Cardiac muscle cell (in vitro differentiated cells and primary cell): ENCODE results near the gene SAMD13. TPM values are rescaled to one million over a fixed set of nuclear protein-coding genes. Genes with fewer than 3 reads are reported as not detected.
A peak's percentile ranks its signal among the peaks of the same experiment; 100 is the strongest.

ENCODE experiments used
- DNase-seq, 2 donors: peaks; one replicate each; pipeline versions ENCODE4 v3.0.0 to v3.0.0-alpha.2; 2010 to 2017; ENCODE audit warnings: low read depth in 1 of 2, low spot score in 1 of 2
- H3K27ac ChIP-seq: fragments of 200-600 bp; sonication (generic); 2 replicates; pipeline ENCODE4 v1.5.1; 2016
- H3K27me3 ChIP-seq: fragments of 200-600 bp; sonication (generic); 2 replicates; pipeline ENCODE4 v1.6.0; 2016; ENCODE audit warnings: control low read depth
- H3K36me3 ChIP-seq: fragments of 200-600 bp; sonication (generic); 2 replicates; pipeline ENCODE4 v1.5.1; 2016; ENCODE audit warnings: control low read depth
- H3K4me1 ChIP-seq: fragments of 200-600 bp; sonication (generic); 2 replicates; pipeline ENCODE4 v1.8.1; 2017; ENCODE audit warnings: low read depth, mild to moderate bottlenecking, mixed run types
- H3K4me3 ChIP-seq: fragments of 200-600 bp; sonication (generic); 2 replicates; pipeline ENCODE4 v1.5.1; 2016; ENCODE audit warnings: mild to moderate bottlenecking
- H3K9me3 ChIP-seq: fragments of 200-600 bp; sonication (generic); 2 replicates; pipeline ENCODE4 v1.5.1; 2017; ENCODE audit warnings: low read depth, mild to moderate bottlenecking, control low read depth
- polyA plus RNA-seq: library from polyadenylated mRNA; unstranded; fragments of >200 nt; fragmentation: Nextera tagmentation; extraction: Ambion mirVana; gene quantifications from 2 replicates; pipeline ENCODE4 v1.2.1, GENCODE V29; 2016
- total RNA-seq: library from RNA; depleted of rRNA; stranded (reverse); fragments of >200 nt; gene quantifications from 2 replicates; pipeline ENCODE4 v1.2.3, GENCODE V29; 2016
- TF ChIP-seq, protein P1 (sequence below): IDR thresholded peaks from 2 replicates; pipeline ENCODE4 v1.5.1; 2012; ENCODE audit warnings: low read depth, mild to moderate bottlenecking, low read length

SAMD13 gene
- total and polyA plus RNA-seq, 2 experiments from 2014 or later, result 2.5 to 4.9 TPM

GRCh38 chr1:84370831-84371394 is 69.4 kb downstream of the SAMD13 start:
- TF ChIP-seq, protein P1, sequence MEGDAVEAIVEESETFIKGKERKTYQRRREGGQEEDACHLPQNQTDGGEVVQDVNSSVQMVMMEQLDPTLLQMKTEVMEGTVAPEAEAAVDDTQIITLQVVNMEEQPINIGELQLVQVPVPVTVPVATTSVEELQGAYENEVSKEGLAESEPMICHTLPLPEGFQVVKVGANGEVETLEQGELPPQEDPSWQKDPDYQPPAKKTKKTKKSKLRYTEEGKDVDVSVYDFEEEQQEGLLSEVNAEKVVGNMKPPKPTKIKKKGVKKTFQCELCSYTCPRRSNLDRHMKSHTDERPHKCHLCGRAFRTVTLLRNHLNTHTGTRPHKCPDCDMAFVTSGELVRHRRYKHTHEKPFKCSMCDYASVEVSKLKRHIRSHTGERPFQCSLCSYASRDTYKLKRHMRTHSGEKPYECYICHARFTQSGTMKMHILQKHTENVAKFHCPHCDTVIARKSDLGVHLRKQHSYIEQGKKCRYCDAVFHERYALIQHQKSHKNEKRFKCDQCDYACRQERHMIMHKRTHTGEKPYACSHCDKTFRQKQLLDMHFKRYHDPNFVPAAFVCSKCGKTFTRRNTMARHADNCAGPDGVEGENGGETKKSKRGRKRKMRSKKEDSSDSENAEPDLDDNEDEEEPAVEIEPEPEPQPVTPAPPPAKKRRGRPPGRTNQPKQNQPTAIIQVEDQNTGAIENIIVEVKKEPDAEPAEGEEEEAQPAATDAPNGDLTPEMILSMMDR, result no peak
- no peaks in the 10 kb centered on the region for H3K4me1 ChIP-seq
- H3K4me3 ChIP-seq, result no peak overlapping the region
- DNase-seq, result peak in 1 of 2 donors; percentile 63
- no peak overlapping the region for H3K27ac ChIP-seq
- no peaks in the 10 kb centered on the region for H3K9me3 ChIP-seq
- H3K36me3 ChIP-seq, result no peaks in the 10 kb centered on the region
- no peaks in the 10 kb centered on the region for H3K27me3 ChIP-seq

DNA sequence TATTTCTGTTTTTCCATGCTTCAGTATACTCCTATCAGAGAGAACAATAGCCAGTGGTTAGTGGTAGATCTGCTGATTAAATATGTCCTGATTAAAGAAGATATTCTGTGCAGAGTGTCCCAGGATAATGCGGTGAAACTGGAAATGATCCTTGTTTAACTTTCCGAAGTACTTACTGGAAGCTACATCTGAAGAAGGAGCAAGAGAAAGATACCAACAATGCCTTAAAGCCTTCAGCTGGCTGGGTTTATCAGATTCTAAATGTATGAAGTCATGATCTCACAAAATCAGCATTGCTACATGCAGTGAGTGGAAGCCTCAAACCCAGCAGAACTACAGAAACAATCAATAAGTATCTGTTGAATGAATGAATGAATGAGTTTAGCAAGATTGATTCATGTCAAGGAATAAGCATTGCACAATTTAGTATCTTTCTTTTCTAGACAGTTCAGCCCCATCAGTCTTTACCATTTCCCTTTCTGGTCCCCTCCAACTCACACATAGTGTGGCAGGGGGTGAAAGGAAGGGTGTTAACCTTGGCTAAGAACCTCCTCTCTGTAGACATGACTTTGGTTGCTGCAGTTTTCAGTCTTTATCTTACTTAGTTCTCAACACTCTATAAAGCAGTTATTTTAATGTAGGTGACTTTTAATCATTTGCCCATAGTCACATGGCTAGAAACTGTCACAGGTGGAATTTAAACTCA is 72.1 kb downstream of the SAMD13 start:
- H3K36me3 ChIP-seq, result no peaks in the 10 kb centered on the region
- no peaks in the 10 kb centered on the region for H3K9me3 ChIP-seq
- no peak overlapping the region for H3K4me3 ChIP-seq
- H3K4me1 ChIP-seq, result no peaks in the 10 kb centered on the region
- no peaks in the 10 kb centered on the region for H3K27me3 ChIP-seq
- TF ChIP-seq, protein P1, result no peak
- DNase-seq, result no peak
- H3K27ac ChIP-seq, result no peak overlapping the region

GRCh38 chr1:84374991-84375696 is 73.6 kb downstream of the SAMD13 start:
- Histone ChIP-seq H3K36me3 (no peaks in the 10 kb centered on the region), H3K9me3 (no peaks in the 10 kb centered on the region), H3K27me3 (no peaks in the 10 kb centered on the region), H3K4me1 (no peaks in the 10 kb centered on the region), H3K27ac (no peak overlapping the region), H3K4me3 (no peak overlapping the region)
- TF ChIP-seq, protein P1, result no peak
- peak in 1 of 2 donors; percentile 41 for DNase-seq

DNA sequence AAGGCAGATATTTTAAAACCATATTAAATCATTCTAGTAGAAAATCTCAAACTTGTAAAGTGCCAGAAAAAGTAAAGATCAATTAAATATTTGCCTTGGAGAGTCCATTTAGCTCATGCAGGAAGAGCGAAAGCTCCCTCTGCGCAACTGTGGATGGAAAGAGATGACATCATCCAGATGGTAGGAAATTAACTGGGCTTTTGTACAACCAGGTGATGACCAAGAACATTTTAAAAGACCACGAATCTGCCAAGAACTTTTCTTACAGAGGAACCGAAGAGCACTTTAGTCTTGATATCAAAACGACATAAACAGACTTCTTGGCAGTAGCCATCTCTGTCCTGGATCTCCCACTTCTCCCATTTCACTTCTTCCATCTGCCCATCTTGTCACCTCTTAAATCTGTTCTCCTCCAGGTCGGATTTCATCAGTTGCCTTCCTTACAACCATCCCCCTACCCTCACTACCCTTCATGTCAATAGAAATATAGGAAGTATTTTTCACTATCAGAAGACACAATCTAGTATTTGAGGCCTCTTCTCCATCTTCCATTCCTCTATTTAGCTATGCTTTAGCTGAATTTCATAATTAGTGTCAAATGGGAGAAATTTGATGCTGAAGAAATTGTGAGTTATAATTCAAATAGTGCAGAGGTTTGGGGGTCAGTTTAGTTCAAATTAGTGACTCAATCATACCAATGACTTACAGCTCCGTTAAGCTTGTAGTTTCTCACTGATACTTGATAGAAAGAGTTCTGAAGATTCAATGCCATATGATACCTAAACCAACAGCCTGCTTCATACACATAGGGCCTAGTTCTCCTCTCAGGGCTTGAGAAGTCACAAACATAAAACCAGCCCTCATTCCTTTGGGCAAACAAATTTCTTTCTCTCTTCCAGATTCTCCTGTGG is 74.7 kb downstream of the SAMD13 start:
- H3K4me1 ChIP-seq, result no peaks in the 10 kb centered on the region
- no peaks in the 10 kb centered on the region for H3K27me3 ChIP-seq
- no peak overlapping the region for H3K27ac ChIP-seq
- H3K9me3 ChIP-seq, result no peaks in the 10 kb centered on the region
- H3K4me3 ChIP-seq, result no peak overlapping the region
- TF ChIP-seq, protein P1, result no peak
- no peaks in the 10 kb centered on the region for H3K36me3 ChIP-seq
- DNase-seq, result no peak

GRCh38 chr1:84377480-84378095 is 76.1 kb downstream of the SAMD13 start:
- Histone ChIP-seq H3K4me1 (no peaks in the 10 kb centered on the region), H3K27me3 (no peaks in the 10 kb centered on the region), H3K27ac (no peak overlapping the region), H3K9me3 (no peaks in the 10 kb centered on the region), H3K4me3 (no peak overlapping the region), H3K36me3 (no peaks in the 10 kb centered on the region)
- TF ChIP-seq, protein P1, result no peak
- DNase-seq, result peak in 1 of 2 donors; percentile 82
